Loucy (cell line): Measurements from ENCODE around the gene ZNF384.

Experiments
- EZH2phosphoT487 ChIP-seq: fragments of 200-600 bp; IDR thresholded peaks from 2 replicates; pipeline ENCODE4 v1.6.1; 2018; ENCODE audit warnings: antibody characterized with exemption, mild to moderate bottlenecking, moderate library complexity, borderline replicate concordance
- TF ChIP-seq, protein P1 (sequence below): fragments of 200-600 bp; sonication (generic); conservative IDR thresholded peaks from 2 replicates; pipeline ENCODE4 v1.5.1; 2014; ENCODE audit warnings: mild to moderate bottlenecking, antibody characterized with exemption, low read length

DNA sequence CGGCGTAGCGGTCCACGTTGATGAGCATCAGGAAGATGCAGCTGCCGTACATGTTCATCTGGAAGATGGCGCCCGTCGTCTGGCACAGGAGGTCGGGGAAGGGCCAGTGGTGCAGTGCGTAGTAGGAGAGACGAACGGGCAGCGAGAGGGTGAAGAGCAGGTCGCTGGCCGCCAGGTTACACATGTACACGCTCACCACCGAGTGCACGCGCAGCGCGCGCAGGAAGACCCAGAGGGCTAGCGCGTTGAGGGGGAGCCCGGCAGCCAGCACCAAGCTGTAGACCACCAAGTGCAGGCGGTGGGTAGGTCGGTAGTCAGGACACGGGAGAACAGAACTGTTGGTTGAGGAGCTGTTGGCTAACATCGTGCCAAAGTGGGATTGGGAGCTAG is 68.3 kb downstream of the ZNF384 start:
- TF ChIP-seq, protein P1, sequence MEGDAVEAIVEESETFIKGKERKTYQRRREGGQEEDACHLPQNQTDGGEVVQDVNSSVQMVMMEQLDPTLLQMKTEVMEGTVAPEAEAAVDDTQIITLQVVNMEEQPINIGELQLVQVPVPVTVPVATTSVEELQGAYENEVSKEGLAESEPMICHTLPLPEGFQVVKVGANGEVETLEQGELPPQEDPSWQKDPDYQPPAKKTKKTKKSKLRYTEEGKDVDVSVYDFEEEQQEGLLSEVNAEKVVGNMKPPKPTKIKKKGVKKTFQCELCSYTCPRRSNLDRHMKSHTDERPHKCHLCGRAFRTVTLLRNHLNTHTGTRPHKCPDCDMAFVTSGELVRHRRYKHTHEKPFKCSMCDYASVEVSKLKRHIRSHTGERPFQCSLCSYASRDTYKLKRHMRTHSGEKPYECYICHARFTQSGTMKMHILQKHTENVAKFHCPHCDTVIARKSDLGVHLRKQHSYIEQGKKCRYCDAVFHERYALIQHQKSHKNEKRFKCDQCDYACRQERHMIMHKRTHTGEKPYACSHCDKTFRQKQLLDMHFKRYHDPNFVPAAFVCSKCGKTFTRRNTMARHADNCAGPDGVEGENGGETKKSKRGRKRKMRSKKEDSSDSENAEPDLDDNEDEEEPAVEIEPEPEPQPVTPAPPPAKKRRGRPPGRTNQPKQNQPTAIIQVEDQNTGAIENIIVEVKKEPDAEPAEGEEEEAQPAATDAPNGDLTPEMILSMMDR = no peak
- TF ChIP-seq EZH2phosphoT487 = no peak
